Prostate gland (tissue), 2 donors: Measurements from ENCODE around the gene BCAS3.

Experiments used
- POLR2A ChIP-seq: fragments of 450-650 bp; IDR thresholded peaks from one replicate; pipeline ENCODE4 v1.6.1; 2016; ENCODE audit warnings: antibody characterized with exemption, mild to moderate bottlenecking
- POLR2AphosphoS5 ChIP-seq: sonication (generic); formaldehyde crosslinking; IDR thresholded peaks from one replicate; pipeline ENCODE4 v1.6.1; 2017; ENCODE audit warnings: antibody characterized with exemption
- TF ChIP-seq, protein P1 (sequence below), 4 experiments: fragments of 200-600 bp in 2 of 4; fragments of 450-650 bp in 2 of 4; sonication (generic) in 2 of 4; IDR thresholded peaks; 1 replicate in 3 of 4; 2 replicates in 1 of 4; pipeline ENCODE4 v1.5.1; 2016 to 2019; ENCODE audit warnings: antibody characterized with exemption in 4 of 4, mild to moderate bottlenecking in 2 of 4, moderate library complexity in 2 of 4

DNA sequence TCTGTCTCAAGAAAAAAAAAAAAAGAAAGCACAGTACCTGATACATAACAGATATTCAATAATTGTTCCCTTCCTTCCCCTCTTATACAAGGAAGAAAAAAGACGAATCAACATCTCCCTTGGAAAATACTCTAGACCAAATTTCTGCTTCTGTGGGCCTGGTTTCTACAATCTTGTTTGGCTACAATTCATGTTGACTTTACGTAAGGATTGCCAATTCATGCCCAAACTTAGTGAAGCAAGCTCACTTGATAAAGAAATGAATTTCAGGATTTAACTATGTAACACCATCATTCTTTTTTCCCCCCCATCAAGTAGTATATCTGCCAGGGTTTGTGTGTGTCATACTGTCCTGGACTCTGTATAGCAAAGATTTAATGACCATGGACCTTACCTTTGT lies 587.7 kb downstream of the BCAS3 start:
- TF ChIP-seq, protein P1, sequence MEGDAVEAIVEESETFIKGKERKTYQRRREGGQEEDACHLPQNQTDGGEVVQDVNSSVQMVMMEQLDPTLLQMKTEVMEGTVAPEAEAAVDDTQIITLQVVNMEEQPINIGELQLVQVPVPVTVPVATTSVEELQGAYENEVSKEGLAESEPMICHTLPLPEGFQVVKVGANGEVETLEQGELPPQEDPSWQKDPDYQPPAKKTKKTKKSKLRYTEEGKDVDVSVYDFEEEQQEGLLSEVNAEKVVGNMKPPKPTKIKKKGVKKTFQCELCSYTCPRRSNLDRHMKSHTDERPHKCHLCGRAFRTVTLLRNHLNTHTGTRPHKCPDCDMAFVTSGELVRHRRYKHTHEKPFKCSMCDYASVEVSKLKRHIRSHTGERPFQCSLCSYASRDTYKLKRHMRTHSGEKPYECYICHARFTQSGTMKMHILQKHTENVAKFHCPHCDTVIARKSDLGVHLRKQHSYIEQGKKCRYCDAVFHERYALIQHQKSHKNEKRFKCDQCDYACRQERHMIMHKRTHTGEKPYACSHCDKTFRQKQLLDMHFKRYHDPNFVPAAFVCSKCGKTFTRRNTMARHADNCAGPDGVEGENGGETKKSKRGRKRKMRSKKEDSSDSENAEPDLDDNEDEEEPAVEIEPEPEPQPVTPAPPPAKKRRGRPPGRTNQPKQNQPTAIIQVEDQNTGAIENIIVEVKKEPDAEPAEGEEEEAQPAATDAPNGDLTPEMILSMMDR (IDR thresholded peaks at IDR 0.05): no peak
- no peak for TF ChIP-seq POLR2A
- TF ChIP-seq POLR2AphosphoS5: no peak
